ENCODE data around the gene TMEM225. TPM values are rescaled to one million over a fixed set of nuclear protein-coding genes. Genes with fewer than 3 reads are reported as not detected.
A peak's percentile ranks its signal among the peaks of the same experiment; 100 is the strongest.
"Not testable (repeated sequence)": the region's sequence is repeated elsewhere in the genome, so short reads cannot be mapped to it uniquely, and the experiment has no call there.

The TMEM225 gene
- not detected for total RNA-seq
- polyA plus RNA-seq = not detected
- long read RNA-seq, donor 1, partial matches to known transcripts = 0 of 1 reads
- long read RNA-seq, donor 1, other reads (novel, unspliced or antisense) = 1 of 1 reads
- long read RNA-seq, donor 2 = 0 reads
- long read RNA-seq, donor 3 = 0 reads
- long read RNA-seq, donor 4 = 0 reads

- no peaks in the 10 kb centered on the region for H3K4me1 ChIP-seq (ENCODE audit: control insufficient read depth, insufficient read depth, low read length)
- no peak within 1 kb of the TSS for H3K27ac ChIP-seq (ENCODE audit: low read length)
- no peak within 1 kb of the TSS for H3K4me3 ChIP-seq (ENCODE audit: low read length)
- no peaks in the 10 kb centered on the region for H3K27me3 ChIP-seq (ENCODE audit: control insufficient read depth, insufficient read depth)
- WGBS = 84% methylated on average over 3 of the region's 3 CpGs
- DNase-seq (no peak), ATAC-seq (no peak)
- intact Hi-C loops (cut with DNase I) = no loop called here
- no peaks in the 10 kb centered on the region for H3K9me3 ChIP-seq (ENCODE audit: control insufficient read depth, low read length)
Observed at GRCh38 chr11:123885570-123885969, at the start of gene TMEM225. Gene TMEM225, minus strand, starts transcription at chr11:123885670. Its CDS starts 245 bp downstream, at chr11:123885425.

- no peaks in the 10 kb centered on the region for H3K9me3 ChIP-seq (ENCODE audit: control insufficient read depth, low read length)
- WGBS = 70% methylated on average over 1 of the region's 1 CpG
- no peaks in the 10 kb centered on the region for H3K4me1 ChIP-seq (ENCODE audit: control insufficient read depth, insufficient read depth, low read length)
- DNase-seq = no peak
- intact Hi-C loops (cut with DNase I) = no loop called here
- H3K4me3 ChIP-seq (ENCODE audit: low read length) = no peak overlapping the region
- no peaks in the 10 kb centered on the region for H3K27me3 ChIP-seq (ENCODE audit: control insufficient read depth, insufficient read depth)
- no peak overlapping the region for H3K27ac ChIP-seq (ENCODE audit: low read length)
- ATAC-seq = no peak
Observed at GRCh38 chr11:123924027-123924426, 38.6 kb upstream of the TMEM225 start.

GRCh38 chr11:123920943-123921342, 35.5 kb upstream of the TMEM225 start:
- Histone ChIP-seq H3K4me3 (ENCODE audit: low read length) (no peak overlapping the region), H3K27ac (ENCODE audit: low read length) (no peak overlapping the region), H3K27me3 (ENCODE audit: control insufficient read depth, insufficient read depth) (no peaks in the 10 kb centered on the region), H3K9me3 (ENCODE audit: control insufficient read depth, low read length) (no peaks in the 10 kb centered on the region), H3K4me1 (ENCODE audit: control insufficient read depth, insufficient read depth, low read length) (no peaks in the 10 kb centered on the region)
- DNase-seq = no peak
- 67% methylated on average over 3 of the region's 3 CpGs for WGBS
- peak in 1 of 2 donors; percentile 42 for ATAC-seq
- intact Hi-C loops (cut with DNase I) = no loop called here

GRCh38 chr11:123905826-123906225, 20.4 kb upstream of the TMEM225 start:
- no peak for ATAC-seq

GRCh38 chr11:123904932-123905331, 19.5 kb upstream of the TMEM225 start:
- H3K27me3 ChIP-seq (ENCODE audit: control insufficient read depth, insufficient read depth) = no peaks in the 10 kb centered on the region
- WGBS = 50% methylated on average over 3 of the region's 3 CpGs
- intact Hi-C loops (cut with DNase I) = no loop called here

More at GRCh38 chr11:123905826-123906225, 20.4 kb upstream of the TMEM225 start:
- 40% methylated on average over 3 of the region's 3 CpGs for WGBS
- intact Hi-C loops (cut with DNase I) = no loop called here
- H3K9me3 ChIP-seq (ENCODE audit: control insufficient read depth, low read length) = no peaks in the 10 kb centered on the region
- H3K27me3 ChIP-seq (ENCODE audit: control insufficient read depth, insufficient read depth) = no peaks in the 10 kb centered on the region
- no peak for DNase-seq
- H3K4me3 ChIP-seq (ENCODE audit: low read length) = no peak overlapping the region
- H3K4me1 ChIP-seq (ENCODE audit: control insufficient read depth, insufficient read depth, low read length) = no peaks in the 10 kb centered on the region
- no peak overlapping the region for H3K27ac ChIP-seq (ENCODE audit: low read length)

GRCh38 chr11:123903932-123904331, 18.5 kb upstream of the TMEM225 start:
- H3K4me3 ChIP-seq (ENCODE audit: low read length) = no peak overlapping the region
- no peak for DNase-seq
- no peak overlapping the region for H3K27ac ChIP-seq (ENCODE audit: low read length)
- no peaks in the 10 kb centered on the region for H3K27me3 ChIP-seq (ENCODE audit: control insufficient read depth, insufficient read depth)
- no peaks in the 10 kb centered on the region for H3K9me3 ChIP-seq (ENCODE audit: control insufficient read depth, low read length)
- intact Hi-C loops (cut with DNase I) = no loop called here
- no peak for ATAC-seq
- 78% methylated on average over 2 of the region's 2 CpGs for WGBS
- no peaks in the 10 kb centered on the region for H3K4me1 ChIP-seq (ENCODE audit: control insufficient read depth, insufficient read depth, low read length)

More at GRCh38 chr11:123904932-123905331, 19.5 kb upstream of the TMEM225 start:
- no peaks in the 10 kb centered on the region for H3K4me1 ChIP-seq (ENCODE audit: control insufficient read depth, insufficient read depth, low read length)
- ATAC-seq (no peak), DNase-seq (no peak)
- H3K9me3 ChIP-seq (ENCODE audit: control insufficient read depth, low read length) = no peaks in the 10 kb centered on the region
- no peak overlapping the region for H3K4me3 ChIP-seq (ENCODE audit: low read length)
- no peak overlapping the region for H3K27ac ChIP-seq (ENCODE audit: low read length)

- no peaks in the 10 kb centered on the region for H3K27me3 ChIP-seq (ENCODE audit: control insufficient read depth, insufficient read depth)
- no peak within 1 kb of the TSS for H3K27ac ChIP-seq (ENCODE audit: low read length)
- intact Hi-C loops (cut with DNase I) = no loop called here
- DNase-seq = no peak
- WGBS = 93% methylated on average over 1 of the region's 1 CpG
- no peaks in the 10 kb centered on the region for H3K9me3 ChIP-seq (ENCODE audit: control insufficient read depth, low read length)
- H3K4me1 ChIP-seq (ENCODE audit: control insufficient read depth, insufficient read depth, low read length) = no peaks in the 10 kb centered on the region
- no peak for ATAC-seq
- H3K4me3 ChIP-seq (ENCODE audit: low read length) = no peak within 1 kb of the TSS
Observed at GRCh38 chr11:123901867-123902266, 16.4 kb upstream of the TMEM225 start, which contains the start of gene OR8D4. Gene OR8D4, plus strand, starts transcription at chr11:123902167. Its CDS starts 4,265 bp downstream, at chr11:123906432.

GRCh38 chr11:123899792-123900191, 14.3 kb upstream of the TMEM225 start:
- 65% methylated on average over 3 of the region's 3 CpGs for WGBS
- no peak for ATAC-seq
- Histone ChIP-seq H3K9me3 (ENCODE audit: control insufficient read depth, low read length) (no peaks in the 10 kb centered on the region), H3K27ac (ENCODE audit: low read length) (no peak overlapping the region), H3K4me3 (ENCODE audit: low read length) (no peak overlapping the region), H3K27me3 (ENCODE audit: control insufficient read depth, insufficient read depth) (no peaks in the 10 kb centered on the region), H3K4me1 (ENCODE audit: control insufficient read depth, insufficient read depth, low read length) (no peaks in the 10 kb centered on the region)
- intact Hi-C loops (cut with DNase I) = no loop called here
- no peak for DNase-seq

GRCh38 chr11:123892031-123892430, 6.6 kb upstream of the TMEM225 start:
- no peaks in the 10 kb centered on the region for H3K9me3 ChIP-seq (ENCODE audit: control insufficient read depth, low read length)
- DNase-seq = no peak
- H3K4me3 ChIP-seq (ENCODE audit: low read length) = no peak overlapping the region
- no peak overlapping the region for H3K27ac ChIP-seq (ENCODE audit: low read length)
- no peaks in the 10 kb centered on the region for H3K4me1 ChIP-seq (ENCODE audit: control insufficient read depth, insufficient read depth, low read length)
- intact Hi-C loops (cut with DNase I) = no loop called here
- no peak for ATAC-seq
- H3K27me3 ChIP-seq (ENCODE audit: control insufficient read depth, insufficient read depth) = no peaks in the 10 kb centered on the region

GRCh38 chr11:123880912-123881311, 4.6 kb downstream of the TMEM225 start:
- intact Hi-C loops (cut with DNase I) = no loop called here
- Histone ChIP-seq H3K9me3 (ENCODE audit: control insufficient read depth, low read length) (no peaks in the 10 kb centered on the region), H3K4me3 (ENCODE audit: low read length) (no peak overlapping the region), H3K27ac (ENCODE audit: low read length) (no peak overlapping the region), H3K4me1 (ENCODE audit: control insufficient read depth, insufficient read depth, low read length) (no peaks in the 10 kb centered on the region), H3K27me3 (ENCODE audit: control insufficient read depth, insufficient read depth) (no peaks in the 10 kb centered on the region)
- DNase-seq (no peak), ATAC-seq (no peak)
- 93% methylated on average over 4 of the region's 4 CpGs for WGBS

- H3K4me1 ChIP-seq (ENCODE audit: control insufficient read depth, insufficient read depth, low read length); H3K27ac ChIP-seq (ENCODE audit: low read length); intact Hi-C loops (cut with DNase I); H3K9me3 ChIP-seq (ENCODE audit: control insufficient read depth, low read length); H3K27me3 ChIP-seq (ENCODE audit: control insufficient read depth, insufficient read depth); H3K4me3 ChIP-seq (ENCODE audit: low read length); DNase-seq; ATAC-seq: not testable (repeated sequence)
- 80% methylated on average over 9 of the region's 9 CpGs for WGBS
Observed at GRCh38 chr11:123867795-123868194, 17.7 kb downstream of the TMEM225 start.

- H3K4me3 ChIP-seq (ENCODE audit: low read length); H3K27ac ChIP-seq (ENCODE audit: low read length); DNase-seq; intact Hi-C loops (cut with DNase I); H3K27me3 ChIP-seq (ENCODE audit: control insufficient read depth, insufficient read depth); H3K9me3 ChIP-seq (ENCODE audit: control insufficient read depth, low read length); H3K4me1 ChIP-seq (ENCODE audit: control insufficient read depth, insufficient read depth, low read length); ATAC-seq: not testable (repeated sequence)
- WGBS = 26% methylated on average over 7 of the region's 7 CpGs
Observed at GRCh38 chr11:123865293-123865692, 20.2 kb downstream of the TMEM225 start.

Measured in right cardiac atrium (tissue), 5 donors.